ENCODE data around the gene OR2L13. TPM values are rescaled to one million over a fixed set of nuclear protein-coding genes. Genes with fewer than 3 reads are reported as not detected.

The OR2L13 gene
- total RNA-seq, 2 donors from 2014 or later = not detected

- H3K36me3 Mint-ChIP-seq (ENCODE audit: low read depth) = no peaks in the 10 kb centered on the region
- H3K27ac Mint-ChIP-seq = no peak overlapping the region
- no peak overlapping the region for H3K4me3 Mint-ChIP-seq
- peaks cover 23% of the 10 kb centered on the region for H3K9me3 Mint-ChIP-seq
- no peak for ATAC-seq (replicated peaks)
- peaks cover 3% of the 10 kb centered on the region for H3K27me3 Mint-ChIP-seq
- H3K4me1 Mint-ChIP-seq = no peaks in the 10 kb centered on the region
These were observed 48.3 kb downstream of the OR2L13 start for GRCh38 chr1:248143311-248143710.

- no peaks in the 10 kb centered on the region for H3K4me1 Mint-ChIP-seq
- H3K27ac Mint-ChIP-seq = no peak within 1 kb of the TSS
- no peak within 1 kb of the TSS for H3K4me3 Mint-ChIP-seq
- peaks cover 3% of the 10 kb centered on the region for H3K27me3 Mint-ChIP-seq
- no peak for ATAC-seq (replicated peaks)
- no peaks in the 10 kb centered on the region for H3K36me3 Mint-ChIP-seq (ENCODE audit: low read depth)
- peaks cover 28% of the 10 kb centered on the region for H3K9me3 Mint-ChIP-seq
These were observed 49.7 kb downstream of the OR2L13 start, which contains the start of gene OR2M5 for GRCh38 chr1:248144513-248145198. Gene OR2M5, plus strand, starts transcription at chr1:248145148. Its CDS starts 0 bp downstream, at chr1:248145148.

Other genes starting within 250 kb of the OR2L13 start
- under 1 TPM; 0.13 to 0.19 TPM for gene TRIM58, start 238.0 kb upstream of the OR2L13 start, total RNA-seq
- not detected for gene OR2W3, start 199.6 kb upstream of the OR2L13 start, total RNA-seq
- gene OR2T8, start 174.9 kb upstream of the OR2L13 start, total RNA-seq = not detected
- gene OR2AJ1, start 170.3 kb upstream of the OR2L13 start, total RNA-seq = not detected
- not detected for gene OR2L8, start 146.3 kb upstream of the OR2L13 start, total RNA-seq
- under 1 TPM in 1 of 2 donors, not detected in 1; 0.26 TPM for gene OR2AK2, start 130.0 kb upstream of the OR2L13 start, total RNA-seq
- gene OR2L5, start 81.5 kb upstream of the OR2L13 start, total RNA-seq = under 1 TPM in 1 of 2 donors, not detected in 1; 0.09 TPM
- gene OR2L2, start 65.1 kb upstream of the OR2L13 start, total RNA-seq = under 1 TPM; 0.11 TPM
- gene OR2L3, start 48.3 kb upstream of the OR2L13 start, total RNA-seq = not detected
- gene OR2M5, start 50.0 kb downstream of the OR2L13 start, total RNA-seq = not detected
- gene OR2M2, start 79.6 kb downstream of the OR2L13 start, total RNA-seq = not detected
- gene OR2M3, start 102.1 kb downstream of the OR2L13 start, total RNA-seq = not detected
- not detected for gene OR2M4, start 136.2 kb downstream of the OR2L13 start, total RNA-seq
- not detected for gene OR2T33, start 182.8 kb downstream of the OR2L13 start, total RNA-seq
- gene OR2T12, start 208.2 kb downstream of the OR2L13 start, total RNA-seq = not detected
- gene OR2M7, start 229.4 kb downstream of the OR2L13 start, total RNA-seq = not detected

Data from activated T-helper 17 cell treated with anti-CD3 and anti-CD28 coated beads, Interleukin-2, amount 50 U/mL, for 72 hours (primary cell).